Measurements from ENCODE around the gene TAF1D. TPM values are rescaled to one million over a fixed set of nuclear protein-coding genes. Genes with fewer than 3 reads are reported as not detected.

The TAF1D gene
- polyA plus RNA-seq, 3 donors: 103 to 196 (median 139) TPM

DNA sequence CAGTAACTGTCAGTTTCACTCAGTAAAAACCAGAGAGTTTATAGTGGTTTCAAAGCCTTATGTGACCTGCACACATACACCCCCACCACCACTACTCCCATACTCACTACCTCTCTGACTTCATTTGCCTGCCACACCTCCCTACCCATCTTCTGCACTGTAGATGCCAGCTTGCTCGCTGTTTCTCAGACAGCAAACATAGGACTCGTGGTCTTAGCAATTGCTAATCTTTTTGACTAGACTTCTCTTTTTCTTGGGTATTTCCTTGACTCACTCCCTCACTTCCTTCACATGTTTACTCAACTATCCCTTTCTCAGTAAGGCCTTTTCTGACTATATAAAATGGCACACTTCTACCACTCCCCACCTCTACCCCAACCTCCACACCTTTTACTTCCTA, 52.1 kb downstream of the TAF1D start:
- DNase-seq (ENCODE audit: extremely low read depth in 1 of 11, low read depth in 9 of 11, low spot score in 4 of 11): no peak

DNA sequence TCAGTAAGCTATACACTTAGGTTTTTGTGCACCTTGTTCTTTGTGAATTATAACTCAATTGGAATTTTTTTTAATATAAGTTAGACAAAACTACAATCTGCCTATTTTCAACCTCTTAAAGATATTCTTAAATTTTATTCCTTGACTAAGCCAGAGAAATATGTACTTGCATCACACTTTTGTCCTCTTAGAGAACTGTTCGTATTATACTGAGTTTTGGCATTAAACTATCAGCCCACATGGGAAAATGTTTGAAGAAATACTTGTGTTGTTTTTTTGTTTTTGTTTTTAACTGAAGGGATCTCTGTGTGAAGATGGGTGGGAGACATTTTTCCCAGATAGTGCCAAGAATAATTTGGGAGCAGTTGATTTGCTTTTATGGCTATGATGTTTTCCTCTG, 54.5 kb downstream of the TAF1D start:
- no peak for DNase-seq (ENCODE audit: extremely low read depth in 1 of 11, low read depth in 9 of 11, low spot score in 4 of 11)

DNA sequence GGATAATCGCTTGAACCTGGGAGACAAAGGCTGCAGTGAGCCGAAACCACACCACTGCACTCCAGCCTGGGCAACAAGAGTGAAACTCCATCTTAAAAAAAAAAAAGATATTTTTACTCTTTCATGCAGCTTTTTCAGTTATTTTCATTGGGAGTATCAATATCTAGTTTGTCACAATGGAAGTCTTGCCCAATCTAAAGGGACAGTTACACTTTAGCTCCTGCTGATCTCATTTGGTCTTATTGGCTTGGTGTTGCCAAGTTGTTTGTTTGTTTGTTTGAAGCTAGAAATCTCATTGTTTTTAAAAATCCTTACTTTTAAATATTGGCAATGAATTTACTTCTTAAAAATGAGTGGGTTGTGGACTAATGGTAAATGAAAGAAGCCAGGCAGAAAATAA, 55.1 kb downstream of the TAF1D start:
- no peak for DNase-seq (ENCODE audit: extremely low read depth in 1 of 11, low read depth in 9 of 11, low spot score in 4 of 11)

Other genes starting within 250 kb of the TAF1D start
- 10 to 100 TPM; 14.9 to 20.5 (median 18.5) TPM for gene SMCO4, start 198.1 kb downstream of the TAF1D start, polyA plus RNA-seq (ENCODE audit: insufficient read length in 3 of 3)
- gene CEP295, start 79.8 kb downstream of the TAF1D start, polyA plus RNA-seq (ENCODE audit: insufficient read length in 3 of 3): 10 to 100 TPM; 20.0 to 23.0 (median 20.6) TPM
- 100 to 1,000 TPM; 178 to 274 (median 235) TPM for gene C11orf54, start 177 bp upstream of the TAF1D start, polyA plus RNA-seq (ENCODE audit: insufficient read length in 3 of 3)
- gene MED17, start 42.8 kb upstream of the TAF1D start, polyA plus RNA-seq (ENCODE audit: insufficient read length in 3 of 3): 10 to 100 TPM; 34.6 to 44.8 (median 35.5) TPM
- gene VSTM5, start 109.1 kb upstream of the TAF1D start, polyA plus RNA-seq (ENCODE audit: insufficient read length in 3 of 3): 1 to 10 TPM; 1.0 to 1.7 (median 1.4) TPM